ENCODE results near the gene OR7A5. TPM values are rescaled to one million over a fixed set of nuclear protein-coding genes. Genes with fewer than 3 reads are reported as not detected.
"Not testable (repeated sequence)": the region's sequence is repeated elsewhere in the genome, so short reads cannot be mapped to it uniquely, and the experiment has no call there.

Gene OR7A5
- not detected in 2 replicates for total RNA-seq (2014; rRNA removed; shearing (Covaris generic))

- no peak for DNase-seq (ENCODE audit: low spot score)
Measured at GRCh38 chr19:14835011-14835410, at the start of gene OR7A5, which contains the start of gene OR7C1. TSS of gene OR7A5 (minus strand) at chr19:14835185. CDS start at chr19:14828241, 6,944 bp downstream. TSS of gene OR7C1 (minus strand) at chr19:14835185. CDS start at chr19:14800136, 35,049 bp downstream.

- no peak for DNase-seq (ENCODE audit: low spot score)
Measured at GRCh38 chr19:14871619-14872230, 36.7 kb upstream of the OR7A5 start.

GRCh38 chr19:14868497-14868896, 33.5 kb upstream of the OR7A5 start:
- no peak for DNase-seq (ENCODE audit: low spot score)

DNA sequence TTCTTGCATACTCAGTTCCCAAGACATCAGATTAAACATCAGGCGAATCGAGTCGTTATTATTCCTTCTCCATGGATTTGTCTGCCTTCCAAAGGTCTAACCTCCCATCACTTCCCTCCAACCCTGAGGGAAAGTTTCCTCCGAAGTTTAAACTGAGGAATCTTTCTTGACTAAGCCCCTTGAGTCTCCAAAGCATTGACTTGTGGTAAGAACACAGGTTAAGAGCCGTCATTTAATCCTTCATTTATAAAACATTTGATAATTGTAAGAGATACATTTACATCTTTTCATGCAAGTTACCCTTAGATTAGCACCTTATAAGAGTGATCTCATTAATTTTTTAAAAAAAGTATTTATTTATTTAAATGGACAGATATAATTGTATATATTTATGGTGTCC, 13.8 kb upstream of the OR7A5 start, which contains the start of gene OR7A10:
Gene OR7A10 (minus strand): TSS at position 101 of the 400 bp plus-strand sequence. CDS start 7,045 bp downstream, outside the sequence.
- no peak for DNase-seq (ENCODE audit: low spot score)

- DNase-seq (ENCODE audit: low spot score), result no peak
Measured at GRCh38 chr19:14843578-14843977, 8.6 kb upstream of the OR7A5 start.

- DNase-seq (ENCODE audit: low spot score), result no peak
Measured at GRCh38 chr19:14843169-14843568, 8.2 kb upstream of the OR7A5 start.

GRCh38 chr19:14840206-14840605, 5.2 kb upstream of the OR7A5 start:
- no peak for DNase-seq (ENCODE audit: low spot score)

DNA sequence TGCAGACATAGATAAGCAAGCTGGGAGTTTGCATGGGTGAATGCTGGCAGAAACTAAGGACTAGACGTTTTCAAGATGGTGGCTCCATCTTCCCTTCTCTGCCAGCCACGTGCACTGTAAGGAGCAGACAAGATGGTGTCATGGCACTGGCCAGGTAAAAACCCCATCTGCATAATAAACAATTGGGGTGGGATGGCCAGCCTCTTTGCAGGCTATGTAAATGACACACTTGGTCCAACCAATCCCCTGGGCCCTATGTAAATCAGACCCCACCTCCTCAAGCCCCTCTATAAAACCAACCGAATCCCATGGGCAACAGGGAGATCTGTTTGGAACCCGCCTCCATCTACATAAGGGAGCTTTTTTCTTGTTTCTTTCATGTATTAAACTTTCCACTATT, 2.4 kb upstream of the OR7A5 start:
- no peak for DNase-seq (ENCODE audit: low spot score)

- DNase-seq (ENCODE audit: low spot score), result no peak
Measured at GRCh38 chr19:14830702-14831101, 4.3 kb downstream of the OR7A5 start.

DNA sequence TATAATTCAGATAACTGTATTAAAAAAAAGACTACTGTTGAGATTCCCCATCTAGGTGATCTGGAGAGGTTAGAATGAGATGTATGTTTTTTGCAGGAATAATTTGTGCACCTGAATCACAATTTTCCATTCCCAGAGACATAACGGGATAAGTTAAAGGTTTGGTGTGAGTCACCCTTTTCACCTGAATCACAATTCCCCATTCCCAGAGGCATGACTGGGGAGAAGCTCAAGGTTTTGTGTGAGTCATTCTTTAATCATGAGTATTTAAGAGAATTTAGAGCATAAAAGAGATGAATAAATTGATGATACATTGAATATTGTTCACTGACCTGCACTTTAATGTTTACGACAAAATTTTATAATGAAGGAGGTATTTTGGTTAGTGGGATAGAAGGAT, 9.0 kb downstream of the OR7A5 start:
- no peak for DNase-seq (ENCODE audit: low spot score)

DNA sequence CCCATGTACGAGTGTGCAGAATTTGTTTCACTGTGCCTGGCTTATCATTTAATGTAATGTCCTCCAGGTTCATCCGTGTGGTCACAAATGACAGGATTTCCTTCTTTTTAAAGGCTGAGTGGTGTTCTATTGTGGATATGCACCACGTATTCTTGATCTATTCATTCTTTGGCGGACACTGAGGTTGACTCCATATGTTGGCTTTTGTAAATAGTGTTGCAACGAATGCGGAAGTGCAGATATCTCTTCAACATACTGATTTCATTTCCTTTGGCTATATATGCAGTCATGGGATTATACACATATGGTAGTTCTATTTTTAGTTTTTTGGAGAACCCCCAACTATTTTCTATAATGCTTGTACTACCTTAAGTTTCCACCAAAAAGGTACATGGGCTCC, 13.0 kb downstream of the OR7A5 start:
- DNase-seq (ENCODE audit: low spot score), result no peak

DNA sequence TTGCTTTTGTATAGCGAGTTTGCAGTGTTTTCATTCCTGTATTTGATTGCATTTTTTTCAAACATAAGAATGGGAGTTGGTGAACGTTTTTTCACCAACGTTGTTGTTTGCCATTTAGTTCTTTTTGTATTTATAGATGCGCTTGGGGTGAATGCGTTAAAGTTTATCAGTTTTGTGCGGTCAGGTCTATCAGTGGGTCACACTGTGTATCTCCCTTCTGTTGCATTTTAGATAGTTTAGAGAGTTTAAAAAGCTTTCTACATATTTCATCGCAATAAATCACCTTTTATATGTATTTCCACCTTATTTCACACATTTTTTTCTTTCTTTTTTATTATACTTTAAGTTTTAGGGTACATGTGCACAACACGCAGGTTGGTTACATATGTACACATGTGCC, 16.4 kb downstream of the OR7A5 start:
- DNase-seq (ENCODE audit: low spot score), result no peak

GRCh38 chr19:14817052-14817451, 17.9 kb downstream of the OR7A5 start:
- no peak for DNase-seq (ENCODE audit: low spot score)

DNA sequence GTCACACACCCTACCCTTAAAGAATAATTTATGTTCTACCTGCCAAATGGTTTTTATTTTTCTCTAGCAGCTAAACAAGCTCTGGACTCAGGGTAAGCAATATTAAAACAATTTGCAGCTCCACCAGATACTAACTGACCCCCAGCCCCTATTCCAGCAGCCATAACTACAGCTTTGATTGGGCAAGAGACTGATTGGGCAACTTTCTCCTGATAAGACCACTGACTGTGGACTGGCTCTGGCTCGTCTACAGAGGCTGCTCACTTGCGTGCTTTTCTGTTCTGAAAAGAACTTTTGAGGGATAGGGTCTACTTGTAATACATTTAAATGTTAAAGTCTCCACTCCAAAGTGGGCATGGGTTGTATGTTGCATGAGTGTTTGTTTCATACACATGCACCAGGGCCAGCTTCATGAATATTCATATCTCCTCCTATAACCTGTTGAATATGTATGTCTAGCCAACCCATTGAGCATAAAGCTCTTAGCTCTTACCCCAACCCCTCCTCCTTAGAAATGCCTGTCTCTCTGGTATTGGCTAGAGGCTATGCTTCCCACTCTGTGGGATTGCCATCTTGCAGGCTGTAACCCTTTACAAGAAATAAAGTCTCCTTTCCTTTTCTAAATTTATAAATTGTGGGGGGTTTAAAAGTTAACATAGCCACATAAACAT, 19.9 kb downstream of the OR7A5 start:
- DNase-seq (ENCODE audit: low spot score), result no peak

DNA sequence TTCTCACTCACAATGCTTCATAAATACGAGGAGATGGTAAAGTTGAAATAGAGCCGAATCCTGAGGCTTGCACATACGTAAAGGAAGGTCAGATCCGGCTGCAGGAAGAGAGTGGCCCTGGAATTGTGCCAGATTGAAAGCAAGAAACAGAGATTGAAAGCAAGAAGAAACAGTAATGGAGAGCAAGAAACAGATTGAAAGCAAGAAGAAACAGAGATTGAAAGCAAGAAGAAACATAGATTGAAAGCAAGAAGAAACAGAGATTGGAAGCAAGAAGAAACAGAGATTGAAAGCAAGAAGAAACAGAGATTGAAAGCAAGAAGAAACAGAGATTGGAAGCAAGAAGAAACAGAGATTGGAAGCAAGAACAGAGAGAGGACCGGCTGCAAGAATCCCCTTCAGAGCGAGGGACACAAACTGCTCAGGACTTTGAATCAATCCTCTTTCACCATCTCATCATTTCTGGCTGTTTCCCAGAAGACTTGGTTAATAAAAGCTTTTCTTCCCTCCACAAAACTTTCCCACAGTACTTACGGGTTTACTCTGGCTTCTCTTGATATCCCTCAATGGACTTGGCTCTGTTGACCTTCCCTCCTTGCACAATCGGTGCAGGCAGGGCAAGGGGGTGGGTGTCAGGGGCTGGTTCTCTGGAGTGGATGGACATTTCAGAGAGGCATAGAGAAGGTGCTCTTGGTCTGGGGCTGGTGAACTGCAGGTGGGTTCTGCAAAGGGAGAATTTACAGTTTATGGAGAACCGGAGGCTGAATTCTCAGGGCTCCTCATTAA, 25.5 kb downstream of the OR7A5 start:
- no peak for DNase-seq (ENCODE audit: low spot score)

- DNase-seq (ENCODE audit: low spot score), result no peak
Measured at GRCh38 chr19:14804765-14805164, 30.2 kb downstream of the OR7A5 start.

DNA sequence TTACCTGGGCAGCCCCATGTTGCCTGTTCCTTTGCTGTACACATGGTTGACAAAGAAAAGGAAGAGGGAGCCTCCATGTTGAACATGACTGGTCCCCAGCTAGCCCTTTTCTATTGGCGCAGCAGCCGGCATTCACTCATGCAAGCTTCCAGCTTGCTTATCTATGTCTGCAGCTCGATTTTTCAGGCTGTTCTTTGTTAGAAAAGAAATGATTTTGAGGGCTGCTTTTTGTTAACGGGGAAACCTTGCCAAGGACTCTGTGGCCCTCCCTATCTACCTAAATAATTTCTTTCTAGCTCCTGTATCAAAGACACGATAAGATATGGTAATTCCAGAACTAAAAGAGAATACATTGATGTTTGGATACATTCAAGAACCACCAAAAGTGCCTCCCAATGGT, 36.2 kb downstream of the OR7A5 start:
- DNase-seq (ENCODE audit: low spot score), result no peak

- DNase-seq (ENCODE audit: low spot score), result no peak
Measured at GRCh38 chr19:14796021-14796420, 39.0 kb downstream of the OR7A5 start.

GRCh38 chr19:14795078-14795721, 39.8 kb downstream of the OR7A5 start:
- DNase-seq (ENCODE audit: low spot score), result peak; percentile 36

- DNase-seq (ENCODE audit: low spot score), result not testable (repeated sequence)
Measured at GRCh38 chr19:14792250-14792649, 42.7 kb downstream of the OR7A5 start.

- no peak for DNase-seq (ENCODE audit: low spot score)
Measured at GRCh38 chr19:14786421-14786851, 48.5 kb downstream of the OR7A5 start.

All from H4 (cell line).